ENCODE results near the gene SERPIND1. TPM values are rescaled to one million over a fixed set of nuclear protein-coding genes. Genes with fewer than 3 reads are reported as not detected.

The SERPIND1 gene
- total RNA-seq, 1 donor from 2014 or later = 261 TPM

GRCh38 chr22:20788627-20789344 lies 14.9 kb downstream of the SERPIND1 start:
- ATAC-seq (no peak), DNase-seq (ENCODE audit: low spot score) (no peak)

- DNase-seq (ENCODE audit: low spot score) (no peak), ATAC-seq (no peak)
These were observed 18.5 kb downstream of the SERPIND1 start for GRCh38 chr22:20792221-20792965.

GRCh38 chr22:20792966-20793728 lies 19.2 kb downstream of the SERPIND1 start:
- no peak for DNase-seq (ENCODE audit: low spot score)
- no peak for ATAC-seq

- DNase-seq (ENCODE audit: low spot score) (no peak), ATAC-seq (no peak)
These were observed 20.1 kb downstream of the SERPIND1 start for GRCh38 chr22:20793748-20794649.

GRCh38 chr22:20794650-20795413 lies 20.9 kb downstream of the SERPIND1 start:
- DNase-seq (ENCODE audit: low spot score) = no peak
- ATAC-seq = no peak

- ATAC-seq = no peak
- no peak for DNase-seq (ENCODE audit: low spot score)
These were observed 22.8 kb downstream of the SERPIND1 start for GRCh38 chr22:20796731-20797130.

GRCh38 chr22:20798218-20798617 lies 24.3 kb downstream of the SERPIND1 start:
- ATAC-seq (no peak), DNase-seq (ENCODE audit: low spot score) (no peak)

GRCh38 chr22:20798974-20799373 lies 25.1 kb downstream of the SERPIND1 start:
- no peak for ATAC-seq
- DNase-seq (ENCODE audit: low spot score) = no peak

- ATAC-seq (no peak), DNase-seq (ENCODE audit: low spot score) (no peak)
These were observed 25.5 kb downstream of the SERPIND1 start for GRCh38 chr22:20799449-20799848.

GRCh38 chr22:20802452-20802851 lies 28.5 kb downstream of the SERPIND1 start:
- DNase-seq (ENCODE audit: low spot score) (no peak), ATAC-seq (no peak)

- DNase-seq (ENCODE audit: low spot score) = no peak
- no peak for ATAC-seq
These were observed 29.1 kb downstream of the SERPIND1 start for GRCh38 chr22:20802922-20803553.

- peak; percentile 93 for ATAC-seq
- peak; percentile 61 for DNase-seq (ENCODE audit: low spot score)
These were observed 29.9 kb downstream of the SERPIND1 start for GRCh38 chr22:20803696-20804324.

- DNase-seq (ENCODE audit: low spot score) (no peak), ATAC-seq (peak; percentile 14)
These were observed 30.7 kb downstream of the SERPIND1 start for GRCh38 chr22:20804650-20805049.

GRCh38 chr22:20805972-20806471 lies 32.1 kb downstream of the SERPIND1 start:
- ATAC-seq = no peak
- peak; percentile 28 for DNase-seq (ENCODE audit: low spot score)

- ATAC-seq (no peak), DNase-seq (ENCODE audit: low spot score) (peak; percentile 19)
These were observed 33.4 kb downstream of the SERPIND1 start for GRCh38 chr22:20807315-20807752.

- ATAC-seq = no peak
- DNase-seq (ENCODE audit: low spot score) = peak; percentile 15
These were observed 34.9 kb downstream of the SERPIND1 start for GRCh38 chr22:20808844-20809243.

- DNase-seq (ENCODE audit: low spot score) = peak; percentile 19
These were observed 35.7 kb downstream of the SERPIND1 start for GRCh38 chr22:20809538-20810185.

GRCh38 chr22:20810645-20811044 lies 36.7 kb downstream of the SERPIND1 start:
- DNase-seq (ENCODE audit: low spot score) = peak; percentile 21
- ATAC-seq = no peak

More at GRCh38 chr22:20809538-20810185, 35.7 kb downstream of the SERPIND1 start:
- no peak for ATAC-seq
